Esophagus (tissue), 2 donors: ENCODE data around the gene DNAJC7. TPM values are rescaled to one million over a fixed set of nuclear protein-coding genes. Genes with fewer than 3 reads are reported as not detected.

ENCODE experiments used
- H3K27ac ChIP-seq, 2 donors: one replicate each; pipeline ENCODE4 v1.5.1; 2013; ENCODE audit warnings: low read depth in 2 of 2, mild to moderate bottlenecking in 2 of 2, inconsistent platforms in 1 of 2, low read length in 1 of 2, moderate library complexity in 1 of 2
- H3K27me3 ChIP-seq, 2 donors: one replicate each; pipeline ENCODE4 v1.6.1; 2013; ENCODE audit warnings: low read length in 2 of 2, control low read depth in 1 of 2, mild to moderate bottlenecking in 1 of 2; ENCODE audit not compliant: insufficient read depth in 2 of 2, control insufficient read depth in 1 of 2
- H3K36me3 ChIP-seq, 2 donors: one replicate each; pipeline ENCODE4 v1.6.1; 2013; ENCODE audit warnings: low read length in 1 of 2; ENCODE audit not compliant: control insufficient read depth in 2 of 2, insufficient read depth in 2 of 2
- H3K4me1 ChIP-seq, 2 donors: one replicate each; pipeline ENCODE4 v1.6.1; 2013; ENCODE audit warnings: low read length in 1 of 2; ENCODE audit not compliant: control insufficient read depth in 2 of 2, insufficient read depth in 2 of 2
- H3K4me3 ChIP-seq, 2 donors: one replicate each; pipeline ENCODE4 v1.5.1; 2013; ENCODE audit warnings: low read length in 2 of 2, mild to moderate bottlenecking in 2 of 2, low read depth in 1 of 2, moderate library complexity in 1 of 2
- H3K9me3 ChIP-seq, 2 donors: one replicate each; pipeline ENCODE4 v1.6.1; 2013; ENCODE audit warnings: mild to moderate bottlenecking in 2 of 2, low read depth in 1 of 2, low read length in 1 of 2, moderate library complexity in 1 of 2; ENCODE audit not compliant: control insufficient read depth in 2 of 2, insufficient read depth in 1 of 2
- WGBS, 2 donors: extraction: QIAGEN DNeasy Blood & Tissue Kit; methylation state at CpG; one replicate each; pipeline ENCODE4 v1.1.7; 2013; 5-methylcytosine and 5-hydroxymethylcytosine counted together
- polyA plus RNA-seq, 2 donors: library from polyadenylated mRNA; stranded (reverse); fragments of 200-250 nt; gene quantifications; one replicate each; pipeline ENCODE4 v1.2.3, GENCODE V29; 2013
- donor health status: healthy with polysubstance abuse.
- donor health status: Bipolar disorder and iron deficiency.

DNAJC7 gene
- polyA plus RNA-seq, 2 donors: 55.4 to 66.4 TPM

- H3K27ac ChIP-seq: peak overlapping the region; percentile 14 to 80
- H3K4me3 ChIP-seq: no peak overlapping the region
- H3K36me3 ChIP-seq: peaks cover 23 to 66% of the 10 kb centered on the region in 2 donors
- H3K27me3 ChIP-seq: no peaks in the 10 kb centered on the region
- no peaks in the 10 kb centered on the region for H3K9me3 ChIP-seq
- WGBS, 2 donors: 46 to 53% methylated on average over 21 to 22 of the region's 22 CpGs
- H3K4me1 ChIP-seq: peaks cover 24 to 53% of the 10 kb centered on the region in 2 donors
Observed at GRCh38 chr17:41972571-41973407, 44.5 kb downstream of the DNAJC7 start.

- peak overlapping the region in 1 of 2 donors; percentile 58 for H3K27ac ChIP-seq
- no peak overlapping the region for H3K4me3 ChIP-seq
- no peaks in the 10 kb centered on the region for H3K9me3 ChIP-seq
- WGBS, 2 donors: 84 to 86% methylated on average over 18 of the region's 18 CpGs
- peaks cover 21 to 61% of the 10 kb centered on the region in 2 donors for H3K36me3 ChIP-seq
- H3K27me3 ChIP-seq: no peaks in the 10 kb centered on the region
- peaks cover 23 to 55% of the 10 kb centered on the region in 2 donors for H3K4me1 ChIP-seq
Observed at GRCh38 chr17:41971721-41972523, 45.3 kb downstream of the DNAJC7 start.

GRCh38 chr17:41970901-41971331 lies 46.3 kb downstream of the DNAJC7 start:
- Histone ChIP-seq H3K36me3 (peaks cover 19 to 57% of the 10 kb centered on the region in 2 donors), H3K27me3 (no peaks in the 10 kb centered on the region), H3K4me3 (no peak overlapping the region), H3K27ac (no peak overlapping the region), H3K9me3 (no peaks in the 10 kb centered on the region), H3K4me1 (peaks cover 20 to 51% of the 10 kb centered on the region in 2 donors)
- 81 to 84% methylated on average over 5 of the region's 5 CpGs for WGBS, 2 donors

GRCh38 chr17:41968676-41969075 lies 48.6 kb downstream of the DNAJC7 start:
- Histone ChIP-seq H3K36me3 (peaks cover 10 to 39% of the 10 kb centered on the region in 2 donors), H3K4me3 (no peak overlapping the region), H3K4me1 (peaks cover 13 to 35% of the 10 kb centered on the region in 2 donors), H3K9me3 (no peaks in the 10 kb centered on the region), H3K27me3 (no peaks in the 10 kb centered on the region), H3K27ac (no peak overlapping the region)
- WGBS, 2 donors: 87 to 89% methylated on average over 10 of the region's 10 CpGs

- H3K4me3 ChIP-seq: peak overlapping the region; percentile 68 to 92
Observed at GRCh38 chr17:41967921-41968578, 49.2 kb downstream of the DNAJC7 start.

GRCh38 chr17:41967141-41967920 lies 49.9 kb downstream of the DNAJC7 start:
- H3K4me1 ChIP-seq: peaks cover 10 to 22% of the 10 kb centered on the region in 2 donors
- WGBS, 2 donors: 14% methylated on average over 35 to 39 of the region's 39 CpGs

More at GRCh38 chr17:41967921-41968578, 49.2 kb downstream of the DNAJC7 start:
- 87% methylated on average over 37 of the region's 37 CpGs for WGBS, 2 donors
- H3K27me3 ChIP-seq: no peaks in the 10 kb centered on the region
- H3K4me1 ChIP-seq: peaks cover 10 to 29% of the 10 kb centered on the region in 2 donors
- peak overlapping the region; percentile 73 to 94 for H3K27ac ChIP-seq
- peaks cover 7 to 33% of the 10 kb centered on the region in 2 donors for H3K36me3 ChIP-seq
- H3K9me3 ChIP-seq: no peaks in the 10 kb centered on the region

GRCh38 chr17:41966463-41967140 lies 50.6 kb downstream of the DNAJC7 start, which contains the start of gene CNP:
CNP (plus strand) TSS chr17:41966795; CDS start chr17:41966885, 90 bp downstream.
- H3K27me3 ChIP-seq: no peaks in the 10 kb centered on the region
- H3K4me3 ChIP-seq: peak within 1 kb of the TSS; percentile 68 to 92
- no peaks in the 10 kb centered on the region for H3K9me3 ChIP-seq
- H3K27ac ChIP-seq: peak within 1 kb of the TSS; percentile 73 to 94
- H3K4me1 ChIP-seq: peaks cover 10 to 21% of the 10 kb centered on the region in 2 donors
- WGBS, 2 donors: 0 to 1% methylated on average over 69 to 71 of the region's 71 CpGs
- peaks cover 7 to 18% of the 10 kb centered on the region in 2 donors for H3K36me3 ChIP-seq

More at GRCh38 chr17:41967141-41967920, 49.9 kb downstream of the DNAJC7 start:
- no peaks in the 10 kb centered on the region for H3K9me3 ChIP-seq
- peak overlapping the region; percentile 73 to 94 for H3K27ac ChIP-seq
- H3K4me3 ChIP-seq: peak overlapping the region; percentile 68 to 92
- no peaks in the 10 kb centered on the region for H3K27me3 ChIP-seq
- H3K36me3 ChIP-seq: peaks cover 7 to 25% of the 10 kb centered on the region in 2 donors

GRCh38 chr17:41965694-41966462 lies 51.4 kb downstream of the DNAJC7 start:
- H3K4me3 ChIP-seq: peak overlapping the region; percentile 68 to 92
- 4 to 7% methylated on average over 18 of the region's 18 CpGs for WGBS, 2 donors
- H3K36me3 ChIP-seq: peaks cover 5 to 14% of the 10 kb centered on the region in 2 donors
- H3K27me3 ChIP-seq: no peaks in the 10 kb centered on the region
- peaks cover 10 to 20% of the 10 kb centered on the region in 2 donors for H3K4me1 ChIP-seq
- H3K27ac ChIP-seq: peak overlapping the region; percentile 73 to 94
- H3K9me3 ChIP-seq: no peaks in the 10 kb centered on the region
